Activated T-cell treated with anti-CD3 and anti-CD28 coated beads, Interleukin-2, amount 50 U/mL, for 72 hours (primary cell): ENCODE results near the gene GPR137. TPM values are rescaled to one million over a fixed set of nuclear protein-coding genes. Genes with fewer than 3 reads are reported as not detected.
A peak's percentile ranks its signal among the peaks of the same experiment; 100 is the strongest.
"Not testable (repeated sequence)": the region's sequence is repeated elsewhere in the genome, so short reads cannot be mapped to it uniquely, and the experiment has no call there.

Experiments used
- ATAC-seq, 2 donors: fragments of 150-1000 bp; cut with Tn5 transposase; replicated peaks in 1 of 2; 2 replicates each; pipeline ENCODE4 v1.10.0; 2021; ENCODE audit warnings: moderate library complexity in 2 of 2, mild to moderate bottlenecking in 1 of 2
- DNase-seq, 2 donors: peaks; one replicate each; pipeline ENCODE4 v3.0.0; 2021 to 2022; ENCODE audit warnings: mixed read lengths in 1 of 2
- H3K27ac Mint-ChIP-seq: one replicate; pipeline ENCODE4 v1.8.0; 2022; ENCODE audit warnings: mild to moderate bottlenecking, moderate library complexity, mixed read lengths
- H3K27me3 Mint-ChIP-seq: one replicate; pipeline ENCODE4 v1.8.0; 2022; ENCODE audit warnings: low read depth, mixed read lengths
- H3K36me3 Mint-ChIP-seq, 2 donors: one replicate each; pipeline ENCODE4 v1.8.0; 2022; ENCODE audit warnings: mixed read lengths in 2 of 2, mild to moderate bottlenecking in 1 of 2; ENCODE audit not compliant: insufficient read depth in 2 of 2
- H3K4me1 Mint-ChIP-seq: one replicate; pipeline ENCODE4 v1.8.0; 2022; ENCODE audit warnings: low read depth, mixed read lengths
- H3K4me3 Mint-ChIP-seq, 2 donors: one replicate each; pipeline ENCODE4 v1.8.0; 2022; ENCODE audit warnings: mild to moderate bottlenecking in 2 of 2, mixed read lengths in 2 of 2, moderate library complexity in 2 of 2
- H3K9me3 Mint-ChIP-seq, 2 donors: one replicate each; pipeline ENCODE4 v1.8.0; 2022; ENCODE audit warnings: mixed read lengths in 2 of 2
- total RNA-seq, 2 donors: library from RNA; stranded (reverse); gene quantifications; one replicate each; pipeline ENCODE4 v1.2.3, GENCODE V29; 2022

Gene GPR137
- total RNA-seq, 2 donors from 2014 or later, result 57.1 to 67.4 TPM

DNA sequence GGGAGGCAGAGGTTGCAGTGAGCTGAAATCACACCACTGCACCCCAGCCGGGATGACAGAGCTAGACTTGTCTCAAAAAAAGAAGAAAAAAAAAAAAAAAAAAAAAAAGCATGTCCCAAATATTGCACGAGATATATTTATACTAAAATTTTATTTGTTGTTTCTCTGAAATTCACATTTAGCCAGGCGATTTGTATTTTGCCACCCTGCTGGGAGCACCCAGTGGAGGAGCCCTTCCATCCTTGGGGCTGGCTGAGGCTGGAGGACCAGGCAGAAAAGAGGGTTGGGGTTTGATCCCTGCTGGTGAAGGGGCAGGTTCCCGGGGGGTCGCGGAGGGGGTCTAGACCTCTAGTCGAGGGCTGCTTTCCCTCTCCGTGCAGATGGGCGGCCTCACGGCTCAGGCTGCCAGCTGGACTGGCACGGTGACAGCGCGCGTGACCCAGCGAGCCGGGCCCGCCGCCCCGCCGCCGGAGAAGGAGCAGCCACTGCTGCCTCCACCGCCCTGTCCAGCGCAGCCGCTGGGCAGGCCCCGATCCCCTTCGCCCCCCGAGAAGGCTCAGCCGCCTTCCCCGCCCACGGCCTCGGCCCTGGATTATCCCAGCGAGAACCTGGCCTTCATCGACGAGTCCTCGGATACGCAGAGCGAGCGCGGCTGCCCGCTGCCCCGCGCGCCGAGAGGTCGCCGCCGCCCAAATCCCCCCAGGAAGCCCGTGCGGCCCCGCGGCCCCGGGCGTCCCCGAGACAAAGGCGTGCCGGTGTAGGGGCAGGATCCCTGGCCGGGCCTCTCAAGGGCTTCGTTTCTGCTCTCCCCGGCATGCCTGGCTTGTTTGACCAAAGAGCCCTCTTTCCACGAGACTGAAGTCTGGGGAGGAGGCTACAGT, 13.6 kb downstream of the GPR137 start:
- DNase-seq (no peak), ATAC-seq (no peak)
- H3K4me1 Mint-ChIP-seq, result peaks cover 27% of the 10 kb centered on the region
- no peaks in the 10 kb centered on the region for H3K9me3 Mint-ChIP-seq
- H3K27ac Mint-ChIP-seq, result no peak overlapping the region
- H3K4me3 Mint-ChIP-seq, result peak overlapping the region; percentile 84 to 85
- H3K27me3 Mint-ChIP-seq, result peaks cover 74% of the 10 kb centered on the region
- no peaks in the 10 kb centered on the region for H3K36me3 Mint-ChIP-seq

DNA sequence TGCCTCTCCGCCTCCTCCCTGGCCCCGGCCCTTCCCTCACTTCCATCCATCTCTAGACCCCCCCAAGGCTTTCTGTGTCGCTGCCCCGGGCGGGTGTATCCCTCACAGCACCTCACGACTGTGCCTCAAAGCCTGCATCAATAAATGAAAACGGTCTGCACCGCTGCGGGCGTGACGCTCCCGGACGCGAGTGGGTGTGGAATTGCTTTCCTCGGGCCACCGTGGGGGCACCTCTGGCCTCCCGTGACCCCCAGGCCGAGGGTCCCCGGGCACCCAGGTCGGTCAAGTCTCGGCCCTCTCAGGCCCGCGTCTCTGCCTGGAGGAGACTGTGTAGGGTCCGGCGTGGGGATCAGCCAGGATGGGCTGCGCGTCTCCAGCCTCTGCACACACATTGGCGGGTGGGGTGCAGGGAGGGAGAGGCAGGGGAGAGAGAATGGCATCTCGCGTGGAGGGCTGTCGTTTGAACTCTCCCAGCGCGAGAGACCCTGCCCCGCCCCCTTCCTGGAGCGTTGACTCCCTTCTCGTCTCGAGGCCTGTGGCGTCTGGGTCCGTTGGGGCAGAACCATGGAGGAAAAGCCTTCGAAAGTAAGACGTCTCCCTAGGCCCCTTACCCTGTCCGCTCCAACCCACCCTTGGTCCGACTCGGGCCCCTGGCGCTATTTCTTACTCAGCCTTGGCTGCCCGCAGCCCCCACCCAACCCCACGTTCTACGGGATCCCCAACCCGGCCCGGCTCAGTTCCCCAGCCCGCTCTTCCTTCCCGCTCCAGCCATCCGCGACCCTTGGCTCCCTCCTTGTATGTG, 14.4 kb downstream of the GPR137 start, which contains the start of gene CATSPERZ:
CATSPERZ (plus strand) TSS at position 512 of the 802 bp plus-strand sequence; CDS start at position 565, 53 bp downstream.
- Mint-ChIP-seq H3K27ac (no peak within 1 kb of the TSS), H3K4me1 (peaks cover 32% of the 10 kb centered on the region), H3K36me3 (no peaks in the 10 kb centered on the region), H3K4me3 (peak within 1 kb of the TSS; percentile 84 to 85), H3K9me3 (no peaks in the 10 kb centered on the region), H3K27me3 (peaks cover 65% of the 10 kb centered on the region)
- DNase-seq (no peak), ATAC-seq (no peak)

DNA sequence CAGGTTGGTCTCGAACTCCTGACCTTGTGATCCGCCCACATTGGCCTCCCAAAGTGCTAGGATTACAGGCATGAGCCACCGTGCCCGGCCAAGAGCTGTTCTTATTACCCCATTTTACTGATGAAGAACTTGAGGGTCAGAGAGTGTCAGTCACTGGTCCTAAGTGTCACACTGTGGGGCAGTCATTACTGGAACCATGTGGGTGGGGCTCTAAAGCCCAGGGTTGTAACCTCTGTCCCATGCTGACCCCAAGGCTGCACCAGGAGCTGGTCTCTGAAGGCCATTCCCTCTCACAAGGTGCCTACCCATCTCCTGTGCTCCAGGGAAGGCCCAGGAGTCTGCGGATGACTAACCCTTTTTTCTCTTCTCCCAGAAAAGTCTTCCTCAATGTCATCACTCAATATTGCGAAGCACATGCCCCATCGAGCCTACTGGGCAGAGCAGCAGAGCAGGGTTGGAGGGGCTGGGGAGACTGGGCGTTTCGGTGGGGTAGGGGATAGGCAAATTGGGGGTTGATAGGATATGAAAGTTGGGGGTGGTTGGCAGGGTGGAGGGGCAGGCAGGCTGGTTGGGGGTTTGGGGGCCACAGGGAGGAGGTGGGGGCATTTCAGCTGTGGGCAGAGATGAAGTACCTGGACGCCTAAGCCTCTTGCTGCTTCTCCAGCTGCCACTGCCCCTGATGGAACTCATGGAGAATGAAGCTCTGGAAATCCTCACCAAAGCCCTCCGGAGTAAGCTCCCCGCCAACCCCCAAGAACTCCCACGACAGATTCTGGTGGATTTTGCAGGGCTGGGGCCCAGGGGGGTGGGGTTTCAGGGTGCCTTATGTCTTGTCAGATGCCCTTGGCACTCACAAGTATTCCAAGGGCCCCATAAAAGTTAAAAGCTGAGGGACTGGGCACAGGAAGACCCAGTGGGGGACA, 17.7 kb downstream of the GPR137 start:
- no peaks in the 10 kb centered on the region for H3K9me3 Mint-ChIP-seq
- DNase-seq (no peak), ATAC-seq (no peak)
- H3K27ac Mint-ChIP-seq, result no peak overlapping the region
- peaks cover 0 to 10% of the 10 kb centered on the region in 2 donors for H3K36me3 Mint-ChIP-seq
- H3K4me3 Mint-ChIP-seq, result peak overlapping the region in 1 of 2 donors; percentile 95
- peaks cover 51% of the 10 kb centered on the region for H3K4me1 Mint-ChIP-seq
- H3K27me3 Mint-ChIP-seq, result peaks cover 32% of the 10 kb centered on the region

GRCh38 chr11:64304032-64304315, 18.3 kb downstream of the GPR137 start:
- no peak for ATAC-seq
- H3K27ac Mint-ChIP-seq, result no peak overlapping the region
- peaks cover 0 to 10% of the 10 kb centered on the region in 2 donors for H3K36me3 Mint-ChIP-seq

GRCh38 chr11:64304316-64305072, 18.8 kb downstream of the GPR137 start:
- Mint-ChIP-seq H3K4me1 (peaks cover 50% of the 10 kb centered on the region), H3K9me3 (no peaks in the 10 kb centered on the region), H3K36me3 (peaks cover 0 to 10% of the 10 kb centered on the region in 2 donors), H3K27ac (peak overlapping the region; percentile 97), H3K4me3 (peak overlapping the region; percentile 95 to 98), H3K27me3 (peaks cover 23% of the 10 kb centered on the region)
- ATAC-seq (peak; percentile 47), DNase-seq (peak; percentile 96 to 97)

More at GRCh38 chr11:64304032-64304315, 18.3 kb downstream of the GPR137 start:
- Mint-ChIP-seq H3K4me3 (peak overlapping the region; percentile 95 to 98), H3K27me3 (peaks cover 26% of the 10 kb centered on the region), H3K4me1 (peaks cover 51% of the 10 kb centered on the region), H3K9me3 (no peaks in the 10 kb centered on the region)
- DNase-seq, result no peak

GRCh38 chr11:64305075-64305690, 19.5 kb downstream of the GPR137 start, which contains the start of gene ESRRA:
Gene ESRRA, plus strand, starts transcription at chr11:64305524. Its CDS starts 1,656 bp downstream, at chr11:64307180.
- H3K9me3 Mint-ChIP-seq, result no peaks in the 10 kb centered on the region
- ATAC-seq, result peak; percentile 77 to 79
- H3K36me3 Mint-ChIP-seq, result peaks cover 0 to 10% of the 10 kb centered on the region in 2 donors

DNA sequence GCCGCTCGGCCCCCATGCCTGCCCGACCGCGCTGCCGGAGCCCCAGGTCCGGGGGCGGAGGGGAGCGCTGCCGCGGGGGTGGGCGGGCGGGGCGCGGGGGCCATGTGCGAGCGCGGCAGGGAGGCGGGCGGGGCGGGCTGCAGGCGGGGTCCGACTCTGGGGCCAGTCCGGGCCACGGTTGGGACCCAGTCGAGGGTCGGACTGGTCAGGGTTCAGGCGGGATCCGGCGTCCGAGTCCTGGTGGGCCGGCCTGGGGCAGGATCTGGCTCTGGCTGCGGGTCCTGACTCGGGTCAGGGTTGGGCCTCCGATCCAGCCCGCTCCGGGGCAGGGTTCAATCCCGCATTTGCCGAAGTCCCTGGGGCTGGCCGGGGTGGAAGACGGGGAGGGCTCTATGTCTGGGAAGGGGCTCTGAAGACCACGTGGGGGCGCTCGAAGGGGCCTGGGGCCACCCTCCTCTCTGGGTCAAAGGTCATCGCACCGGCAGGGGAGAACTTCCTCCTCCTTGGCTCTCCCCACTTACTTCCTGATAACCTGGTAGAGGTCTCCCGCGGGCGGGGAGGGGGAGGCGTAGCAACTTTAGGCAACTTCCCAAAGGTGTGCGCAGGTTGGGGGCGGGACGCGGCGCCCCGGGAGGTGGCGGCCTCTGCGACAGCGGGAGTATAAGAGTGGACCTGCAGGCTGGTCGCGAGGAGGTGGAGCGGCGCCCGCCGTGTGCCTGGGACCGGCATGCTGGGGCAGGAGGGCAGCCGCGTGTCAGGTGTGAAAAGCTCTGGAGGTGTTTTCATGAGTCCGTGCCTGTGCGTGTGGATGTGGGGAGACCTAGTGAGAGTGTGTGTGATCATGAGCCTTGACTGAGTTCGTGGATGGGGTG, 20.3 kb downstream of the GPR137 start:
- peak overlapping the region; percentile 23 for H3K27ac Mint-ChIP-seq
- H3K36me3 Mint-ChIP-seq, result peaks cover 0 to 10% of the 10 kb centered on the region in 2 donors
- H3K27me3 Mint-ChIP-seq, result peaks cover 11% of the 10 kb centered on the region
- peak; percentile 79 to 82 for DNase-seq
- H3K4me1 Mint-ChIP-seq, result peaks cover 44% of the 10 kb centered on the region
- H3K9me3 Mint-ChIP-seq, result no peaks in the 10 kb centered on the region
- H3K4me3 Mint-ChIP-seq, result peak overlapping the region; percentile 93 to 100
- peak; percentile 31 to 34 for ATAC-seq

More at GRCh38 chr11:64305075-64305690, 19.5 kb downstream of the GPR137 start, which contains the start of gene ESRRA:
- Mint-ChIP-seq H3K4me1 (peaks cover 49% of the 10 kb centered on the region), H3K4me3 (peak within 1 kb of the TSS; percentile 98 to 100), H3K27me3 (peaks cover 19% of the 10 kb centered on the region), H3K27ac (peak within 1 kb of the TSS; percentile 97)
- DNase-seq, result peak; percentile 100

DNA sequence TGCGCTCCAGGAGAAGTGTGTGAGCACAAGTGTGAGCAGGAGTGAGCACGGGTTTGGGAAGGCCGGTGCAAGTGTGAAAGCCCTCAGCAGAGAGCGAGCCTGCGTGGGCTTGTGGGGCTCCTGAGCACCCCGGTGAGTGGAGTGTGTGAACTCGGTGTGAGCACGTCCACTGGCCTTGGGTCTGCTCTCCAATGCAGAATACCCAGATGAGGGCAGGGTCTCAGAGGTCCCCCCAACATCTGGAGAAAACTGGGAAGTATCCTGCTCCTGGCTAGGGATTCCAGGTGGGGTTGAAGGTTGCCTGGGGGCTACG, 20.9 kb downstream of the GPR137 start:
- peaks cover 0 to 10% of the 10 kb centered on the region in 2 donors for H3K36me3 Mint-ChIP-seq
- peaks cover 42% of the 10 kb centered on the region for H3K4me1 Mint-ChIP-seq
- no peak for ATAC-seq
- DNase-seq, result no peak
- peak overlapping the region; percentile 93 to 100 for H3K4me3 Mint-ChIP-seq
- H3K9me3 Mint-ChIP-seq, result no peaks in the 10 kb centered on the region
- H3K27ac Mint-ChIP-seq, result peak overlapping the region; percentile 23
- H3K27me3 Mint-ChIP-seq, result peaks cover 5% of the 10 kb centered on the region

GRCh38 chr11:64306876-64307622, 21.4 kb downstream of the GPR137 start:
- Mint-ChIP-seq H3K9me3 (no peaks in the 10 kb centered on the region), H3K4me3 (peak overlapping the region; percentile 93 to 100), H3K27me3 (peaks cover under 1% of the 10 kb centered on the region), H3K36me3 (peaks cover 0 to 10% of the 10 kb centered on the region in 2 donors), H3K4me1 (peaks cover 42% of the 10 kb centered on the region), H3K27ac (no peak overlapping the region)
- DNase-seq (no peak), ATAC-seq (no peak)

GRCh38 chr11:64307795-64308194, 22.1 kb downstream of the GPR137 start:
- H3K27ac Mint-ChIP-seq, result peak overlapping the region; percentile 61
- ATAC-seq, result not testable (repeated sequence)

More at GRCh38 chr11:64307795-64308194, 22.1 kb downstream of the GPR137 start:
- Mint-ChIP-seq H3K4me3 (peak overlapping the region; percentile 50 to 100), H3K4me1 (peaks cover 47% of the 10 kb centered on the region)
- not testable (repeated sequence) for DNase-seq, H3K36me3 Mint-ChIP-seq, H3K9me3 Mint-ChIP-seq, H3K27me3 Mint-ChIP-seq
